Breast epithelium (tissue), 3 donors: ENCODE measurements around the gene OSBPL10.

Experiments
- POLR2A ChIP-seq: fragments of 450-650 bp; IDR thresholded peaks from one replicate; pipeline ENCODE4 v1.6.1; 2016; ENCODE audit warnings: antibody characterized with exemption, mild to moderate bottlenecking, moderate library complexity
- POLR2AphosphoS5 ChIP-seq, 3 donors: sonication (generic); formaldehyde crosslinking; IDR thresholded peaks; one replicate each; pipeline ENCODE4 v1.6.1; 2017; ENCODE audit warnings: antibody characterized with exemption in 3 of 3
- TF ChIP-seq, protein P1 (sequence below), 3 donors: fragments of 450-650 bp; IDR thresholded peaks; one replicate each; pipeline ENCODE4 v1.5.1; 2016 to 2017; ENCODE audit warnings: antibody characterized with exemption in 3 of 3, mild to moderate bottlenecking in 3 of 3, moderate library complexity in 3 of 3

GRCh38 chr3:32026593-32026992, 45.5 kb upstream of the OSBPL10 start:
- TF ChIP-seq, protein P1, sequence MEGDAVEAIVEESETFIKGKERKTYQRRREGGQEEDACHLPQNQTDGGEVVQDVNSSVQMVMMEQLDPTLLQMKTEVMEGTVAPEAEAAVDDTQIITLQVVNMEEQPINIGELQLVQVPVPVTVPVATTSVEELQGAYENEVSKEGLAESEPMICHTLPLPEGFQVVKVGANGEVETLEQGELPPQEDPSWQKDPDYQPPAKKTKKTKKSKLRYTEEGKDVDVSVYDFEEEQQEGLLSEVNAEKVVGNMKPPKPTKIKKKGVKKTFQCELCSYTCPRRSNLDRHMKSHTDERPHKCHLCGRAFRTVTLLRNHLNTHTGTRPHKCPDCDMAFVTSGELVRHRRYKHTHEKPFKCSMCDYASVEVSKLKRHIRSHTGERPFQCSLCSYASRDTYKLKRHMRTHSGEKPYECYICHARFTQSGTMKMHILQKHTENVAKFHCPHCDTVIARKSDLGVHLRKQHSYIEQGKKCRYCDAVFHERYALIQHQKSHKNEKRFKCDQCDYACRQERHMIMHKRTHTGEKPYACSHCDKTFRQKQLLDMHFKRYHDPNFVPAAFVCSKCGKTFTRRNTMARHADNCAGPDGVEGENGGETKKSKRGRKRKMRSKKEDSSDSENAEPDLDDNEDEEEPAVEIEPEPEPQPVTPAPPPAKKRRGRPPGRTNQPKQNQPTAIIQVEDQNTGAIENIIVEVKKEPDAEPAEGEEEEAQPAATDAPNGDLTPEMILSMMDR (IDR thresholded peaks at IDR 0.05), result no peak
- TF ChIP-seq POLR2AphosphoS5 (IDR thresholded peaks at IDR 0.05), result no peak
- no peak for TF ChIP-seq POLR2A
